Nucleus accumbens (tissue), 56 donors: Measurements from ENCODE around the gene FAM169A.

Experiments used
- DNase-seq, 56 donors: peaks; one replicate each; lab custom pipeline; 2025; lab: John Stamatoyannopoulos, UW

Gene FAM169A

DNA sequence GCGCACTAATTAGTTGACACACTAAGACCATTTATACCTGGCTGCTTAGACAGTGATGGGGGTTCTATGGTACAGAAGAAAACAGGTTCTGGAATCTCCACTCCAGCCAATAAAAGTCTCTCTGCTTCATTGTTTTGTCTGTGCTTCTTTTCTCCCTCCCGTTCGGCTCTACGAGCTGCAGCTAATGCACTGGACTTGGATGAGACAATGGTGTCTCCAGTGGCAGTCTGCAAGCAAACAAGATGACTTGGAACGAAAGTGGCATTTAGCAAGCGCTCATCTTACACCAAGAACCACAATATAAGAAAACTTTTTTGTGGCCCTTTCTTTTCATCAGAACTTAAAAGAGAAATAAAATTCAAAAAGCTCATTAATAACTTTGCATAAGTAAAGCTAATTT, 129.4 kb downstream of the FAM169A start:
- peak in 20 of 56 donors; percentile 0 to 44 (median 2) for DNase-seq
